ENCODE data around the gene TMIGD3. TPM values are rescaled to one million over a fixed set of nuclear protein-coding genes. Genes with fewer than 3 reads are reported as not detected.

The TMIGD3 gene
- total RNA-seq, 1 experiment from 2014 or later = 0.88 TPM

DNA sequence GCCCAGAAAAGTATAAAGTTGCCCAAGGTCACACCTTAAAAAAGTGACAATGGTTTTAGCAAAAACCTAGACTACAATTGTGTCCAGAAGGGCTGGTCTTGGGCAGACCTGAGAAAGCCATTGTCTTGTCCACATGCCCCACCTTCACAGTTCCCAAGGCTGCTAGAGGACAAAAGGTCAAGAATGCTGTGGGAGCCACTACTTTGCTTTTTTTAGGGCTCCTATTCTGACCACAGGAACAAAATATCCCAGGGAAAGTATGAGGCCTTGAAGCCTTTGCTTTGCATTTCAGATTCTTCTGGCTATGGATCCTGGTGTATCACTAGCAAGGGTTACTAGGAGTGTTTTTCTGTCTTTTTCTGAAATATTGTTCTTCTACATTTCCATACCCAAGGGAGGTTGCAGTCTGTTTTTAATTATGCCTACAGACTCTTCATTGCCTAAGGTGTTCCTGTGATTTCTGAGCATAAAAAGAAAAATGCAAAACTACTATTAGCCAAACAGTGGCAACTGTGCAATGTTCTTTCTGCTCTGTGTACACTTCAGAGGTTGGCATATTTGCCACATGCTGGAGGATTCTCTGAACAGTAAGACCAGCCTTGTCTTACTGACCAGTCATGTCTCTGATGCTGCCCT, 18.9 kb downstream of the TMIGD3 start:
- Mint-ChIP-seq H3K4me3 (ENCODE audit: unreplicated experiment) (no peak overlapping the region), H3K36me3 (ENCODE audit: insufficient read depth, unreplicated experiment) (no peaks in the 10 kb centered on the region), H3K4me1 (ENCODE audit: low read depth, unreplicated experiment) (no peaks in the 10 kb centered on the region), H3K27me3 (ENCODE audit: insufficient read depth, unreplicated experiment) (no peaks in the 10 kb centered on the region), H3K9me3 (ENCODE audit: unreplicated experiment) (no peaks in the 10 kb centered on the region), H3K27ac (ENCODE audit: unreplicated experiment) (no peak overlapping the region)
- ChIA-PET POLR2A (no interaction called here), CTCF (no interaction called here)
- intact Hi-C loops (cut with micrococcal nuclease; ENCODE audit: unreplicated experiment) = loop anchor here (10.0 kb wide), 1 partner anchor 850 kb away; no protein-coding TSS in a partner anchor
- H3K36me3 ChIP-seq (ENCODE audit: control insufficient read depth, insufficient read depth, low read length) = no peaks in the 10 kb centered on the region
- H3K9me3 ChIP-seq = no peaks in the 10 kb centered on the region
- no peaks in the 10 kb centered on the region for H3K4me1 ChIP-seq
- BruUV-seq (replicated peaks) = no TSS peak
- TF ChIP-seq, protein P1, sequence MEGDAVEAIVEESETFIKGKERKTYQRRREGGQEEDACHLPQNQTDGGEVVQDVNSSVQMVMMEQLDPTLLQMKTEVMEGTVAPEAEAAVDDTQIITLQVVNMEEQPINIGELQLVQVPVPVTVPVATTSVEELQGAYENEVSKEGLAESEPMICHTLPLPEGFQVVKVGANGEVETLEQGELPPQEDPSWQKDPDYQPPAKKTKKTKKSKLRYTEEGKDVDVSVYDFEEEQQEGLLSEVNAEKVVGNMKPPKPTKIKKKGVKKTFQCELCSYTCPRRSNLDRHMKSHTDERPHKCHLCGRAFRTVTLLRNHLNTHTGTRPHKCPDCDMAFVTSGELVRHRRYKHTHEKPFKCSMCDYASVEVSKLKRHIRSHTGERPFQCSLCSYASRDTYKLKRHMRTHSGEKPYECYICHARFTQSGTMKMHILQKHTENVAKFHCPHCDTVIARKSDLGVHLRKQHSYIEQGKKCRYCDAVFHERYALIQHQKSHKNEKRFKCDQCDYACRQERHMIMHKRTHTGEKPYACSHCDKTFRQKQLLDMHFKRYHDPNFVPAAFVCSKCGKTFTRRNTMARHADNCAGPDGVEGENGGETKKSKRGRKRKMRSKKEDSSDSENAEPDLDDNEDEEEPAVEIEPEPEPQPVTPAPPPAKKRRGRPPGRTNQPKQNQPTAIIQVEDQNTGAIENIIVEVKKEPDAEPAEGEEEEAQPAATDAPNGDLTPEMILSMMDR (IDR thresholded peaks at IDR 0.05; ENCODE audit: insufficient read depth in 1 of 2, low read depth in 1 of 2, low read length in 1 of 2, severe bottlenecking in 1 of 2, unreplicated experiment in 1 of 2) = no peak
- no peaks in the 10 kb centered on the region for H3K27me3 ChIP-seq (replicated peaks; ENCODE audit: control insufficient read depth, insufficient read depth, low read length)
- H3K4me3 ChIP-seq (ENCODE audit: low read depth, low read length) = no peak overlapping the region
- DNase-seq = no peak

DNA sequence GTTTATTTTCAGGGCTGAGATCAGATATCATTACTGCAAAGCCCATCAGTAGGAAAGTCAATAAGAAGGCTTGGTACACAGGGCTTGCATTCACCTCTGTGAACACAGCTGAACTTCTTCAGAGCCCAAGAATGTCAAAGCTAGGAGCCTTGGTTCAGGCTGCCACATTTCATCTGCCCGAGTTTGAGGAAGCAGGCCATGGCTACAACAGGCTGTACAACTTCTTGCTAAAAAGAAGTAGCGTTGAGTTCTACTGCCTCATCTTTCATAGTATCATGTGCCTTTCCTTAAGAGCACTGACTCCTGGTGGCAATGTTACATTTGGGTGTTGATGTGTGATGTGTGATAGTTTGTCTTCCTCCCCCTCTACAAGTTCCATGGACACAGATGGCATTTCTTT, 19.6 kb downstream of the TMIGD3 start:
- Histone ChIP-seq H3K4me3 (ENCODE audit: low read depth, low read length) (no peak overlapping the region), H3K27me3 (replicated peaks; ENCODE audit: control insufficient read depth, insufficient read depth, low read length) (no peaks in the 10 kb centered on the region), H3K36me3 (ENCODE audit: control insufficient read depth, insufficient read depth, low read length) (no peaks in the 10 kb centered on the region), H3K4me1 (no peaks in the 10 kb centered on the region), H3K9me3 (no peaks in the 10 kb centered on the region)
- no peaks in the 10 kb centered on the region for H3K27me3 Mint-ChIP-seq (ENCODE audit: insufficient read depth, unreplicated experiment)
- TF ChIP-seq, protein P1 (IDR thresholded peaks at IDR 0.05; ENCODE audit: insufficient read depth in 1 of 2, low read depth in 1 of 2, low read length in 1 of 2, severe bottlenecking in 1 of 2, unreplicated experiment in 1 of 2) = no peak
- ChIA-PET POLR2A (no interaction called here), CTCF (no interaction called here)
- DNase-seq = no peak
- no peaks in the 10 kb centered on the region for H3K36me3 Mint-ChIP-seq (ENCODE audit: insufficient read depth, unreplicated experiment)
- BruUV-seq (replicated peaks) = no TSS peak
- H3K4me3 Mint-ChIP-seq (ENCODE audit: unreplicated experiment) = no peak overlapping the region
- H3K27ac Mint-ChIP-seq (ENCODE audit: unreplicated experiment) = no peak overlapping the region
- no peaks in the 10 kb centered on the region for H3K4me1 Mint-ChIP-seq (ENCODE audit: low read depth, unreplicated experiment)
- intact Hi-C loops (cut with micrococcal nuclease; ENCODE audit: unreplicated experiment) = loop anchor here (10.0 kb wide), 1 partner anchor 851 kb away; no protein-coding TSS in a partner anchor
- H3K9me3 Mint-ChIP-seq (ENCODE audit: unreplicated experiment) = no peaks in the 10 kb centered on the region

DNA sequence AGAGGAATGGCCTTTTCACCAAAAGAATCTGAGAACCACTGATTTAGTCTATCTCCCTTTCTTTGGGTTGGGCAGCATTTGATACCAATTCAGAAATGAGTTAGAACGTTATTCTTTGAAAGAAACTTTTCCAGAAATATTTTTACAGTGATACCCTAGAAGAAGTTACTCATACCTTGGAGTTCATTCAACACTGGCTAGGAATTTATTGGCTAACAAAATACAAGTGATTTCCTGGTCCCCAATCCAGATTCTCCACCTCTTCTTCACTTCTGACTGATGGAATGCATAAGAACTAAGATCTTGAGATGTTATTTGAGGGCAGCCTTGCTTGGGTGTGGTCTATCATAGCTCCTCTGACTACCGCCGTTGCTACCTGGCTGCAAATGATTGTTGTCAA, 20.3 kb downstream of the TMIGD3 start:
- Histone ChIP-seq H3K36me3 (ENCODE audit: control insufficient read depth, insufficient read depth, low read length) (no peaks in the 10 kb centered on the region), H3K9me3 (no peaks in the 10 kb centered on the region), H3K27me3 (replicated peaks; ENCODE audit: control insufficient read depth, insufficient read depth, low read length) (no peaks in the 10 kb centered on the region), H3K4me3 (ENCODE audit: low read depth, low read length) (no peak overlapping the region), H3K4me1 (no peaks in the 10 kb centered on the region)
- Mint-ChIP-seq H3K36me3 (ENCODE audit: insufficient read depth, unreplicated experiment) (no peaks in the 10 kb centered on the region), H3K9me3 (ENCODE audit: unreplicated experiment) (no peaks in the 10 kb centered on the region), H3K27me3 (ENCODE audit: insufficient read depth, unreplicated experiment) (no peaks in the 10 kb centered on the region), H3K27ac (ENCODE audit: unreplicated experiment) (no peak overlapping the region), H3K4me1 (ENCODE audit: low read depth, unreplicated experiment) (no peaks in the 10 kb centered on the region), H3K4me3 (ENCODE audit: unreplicated experiment) (no peak overlapping the region)
- TF ChIP-seq, protein P1 (IDR thresholded peaks at IDR 0.05; ENCODE audit: insufficient read depth in 1 of 2, low read depth in 1 of 2, low read length in 1 of 2, severe bottlenecking in 1 of 2, unreplicated experiment in 1 of 2) = no peak
- BruUV-seq (replicated peaks) = no TSS peak
- no peak for DNase-seq
- intact Hi-C loops (cut with micrococcal nuclease; ENCODE audit: unreplicated experiment) = loop anchor here (10.0 kb wide), 1 partner anchor 852 kb away; no protein-coding TSS in a partner anchor
- ChIA-PET CTCF (interaction anchor here (2.1 kb wide), 1 partner anchor 25 kb away, joined by 27 read pairs; no protein-coding TSS in a partner anchor), POLR2A (no interaction called here)
